Activated CD4-positive, alpha-beta T cell treated with anti-CD3 and anti-CD28 coated beads, Interleukin-2, amount 50 U/mL, for 48 hours (primary cell): Measurements from ENCODE around the gene PNMA3.
"Not testable (repeated sequence)": the region's sequence is repeated elsewhere in the genome, so short reads cannot be mapped to it uniquely, and the experiment has no call there.

Experiments used
- DNase-seq, 2 experiments: peaks; one replicate each; pipeline ENCODE4 v3.0.0-alpha.2; 2020

Gene PNMA3

DNA sequence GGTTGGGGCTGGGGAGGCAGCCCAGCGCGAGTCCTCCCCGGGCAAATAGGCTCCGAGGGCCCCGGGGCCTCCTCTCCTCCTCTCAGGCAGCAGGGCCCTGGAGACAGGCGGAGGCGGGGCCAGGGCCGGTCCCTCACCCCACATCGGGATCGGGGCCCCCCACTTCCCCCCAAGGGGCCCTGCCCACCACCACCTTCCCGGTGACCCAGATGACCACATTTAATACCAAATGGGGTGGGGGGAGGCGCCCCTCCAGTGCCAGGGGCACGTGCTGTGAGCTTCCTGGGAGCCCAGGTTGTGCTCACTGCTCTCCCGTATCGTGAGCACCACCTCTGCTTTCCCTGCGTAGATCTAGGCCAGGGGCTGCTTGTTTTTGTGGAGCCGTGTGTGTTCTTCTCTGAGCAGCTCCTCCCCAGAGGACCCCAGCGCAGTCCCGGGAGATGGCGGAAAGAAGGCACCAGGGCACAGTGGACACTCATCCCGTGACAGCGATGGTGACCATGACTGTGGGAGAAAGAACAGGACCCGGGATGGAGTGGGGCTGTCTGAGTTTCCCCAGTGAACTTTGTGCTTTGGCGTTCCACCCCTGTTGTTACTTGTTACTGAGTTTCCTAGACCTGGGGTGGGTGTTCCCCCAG is 18.1 kb downstream of the PNMA3 start:
- no peak for DNase-seq

GRCh38 chrX:153074935-153075334 is 18.7 kb downstream of the PNMA3 start:
- DNase-seq, result no peak

GRCh38 chrX:153075366-153075765 is 19.1 kb downstream of the PNMA3 start:
- DNase-seq, result no peak

- DNase-seq, result not testable (repeated sequence)
Observed at GRCh38 chrX:153077437-153078135, 21.3 kb downstream of the PNMA3 start.

DNA sequence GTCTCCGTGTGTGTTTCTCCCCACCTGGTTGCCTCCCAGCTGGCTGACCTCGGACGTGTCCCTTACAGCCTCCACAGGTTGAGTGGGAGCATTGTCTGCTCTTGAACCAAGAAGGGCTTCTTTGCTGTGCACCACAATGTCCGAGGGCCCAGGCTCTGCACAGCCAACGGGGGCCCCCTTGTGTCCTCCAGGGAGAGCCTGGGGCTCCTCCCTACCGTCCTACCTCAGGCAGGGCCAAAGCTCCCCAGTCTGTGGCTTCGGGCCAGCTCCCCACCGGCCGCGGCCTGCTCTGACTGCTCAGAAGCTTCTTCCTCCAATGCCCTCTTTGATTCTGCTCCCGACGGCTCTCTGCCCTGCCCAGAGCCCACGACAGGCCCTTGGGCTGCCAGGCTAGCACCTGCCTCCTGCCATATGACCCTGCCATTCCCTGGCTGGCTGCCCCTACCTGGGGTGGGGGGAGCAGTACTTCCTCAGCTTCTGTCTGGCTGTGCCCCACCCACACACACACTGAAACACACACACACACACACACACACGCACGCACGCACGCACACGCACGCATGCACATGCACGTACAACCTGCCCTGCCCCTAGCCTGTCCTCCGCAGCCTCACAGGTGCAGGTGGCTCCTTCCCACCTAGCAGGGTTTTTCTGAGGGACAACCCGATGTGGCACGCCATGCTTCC is 27.1 kb downstream of the PNMA3 start:
- not testable (repeated sequence) for DNase-seq

DNA sequence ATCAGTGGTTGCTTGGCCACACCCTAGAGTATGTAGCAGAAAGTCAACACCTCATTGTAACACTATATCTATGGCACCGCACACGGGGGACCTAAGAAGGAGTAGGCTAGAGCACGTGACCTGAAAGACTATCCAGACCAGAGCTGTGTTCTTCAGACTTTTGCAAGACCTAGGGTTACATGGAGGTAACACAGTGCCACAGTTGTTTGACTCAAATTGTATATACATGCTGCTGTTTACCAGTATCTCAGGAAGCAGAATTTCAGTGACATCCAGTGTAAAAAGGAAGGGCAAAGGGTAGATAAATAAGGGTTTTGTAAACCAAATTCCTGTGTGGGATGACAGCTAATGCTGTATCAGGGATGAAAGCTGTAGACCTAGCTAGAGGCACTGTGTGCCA is 46.1 kb downstream of the PNMA3 start:
- DNase-seq, result no peak

- DNase-seq, result not testable (repeated sequence)
Observed at GRCh38 chrX:153104959-153105358, 48.7 kb downstream of the PNMA3 start.

- not testable (repeated sequence) for DNase-seq
Observed at GRCh38 chrX:153106092-153106801, 50.0 kb downstream of the PNMA3 start.
